ENCODE data around the gene FBRSL1.
"Not testable (repeated sequence)": the region's sequence is repeated elsewhere in the genome, so short reads cannot be mapped to it uniquely, and the experiment has no call there.

FBRSL1 gene

GRCh38 chr12:132472386-132472785 lies 17.6 kb upstream of the FBRSL1 start:
- DNase-seq = no peak

GRCh38 chr12:132474237-132474741 lies 15.7 kb upstream of the FBRSL1 start:
- no peak for DNase-seq

- not testable (repeated sequence) for DNase-seq
These were observed 15.1 kb upstream of the FBRSL1 start for GRCh38 chr12:132474799-132475303.

- DNase-seq = no peak
These were observed 14.5 kb upstream of the FBRSL1 start for GRCh38 chr12:132475304-132476037.

GRCh38 chr12:132476038-132476414 lies 13.9 kb upstream of the FBRSL1 start:
- DNase-seq = no peak

- DNase-seq = no peak
These were observed 13.5 kb upstream of the FBRSL1 start for GRCh38 chr12:132476421-132476820.

- DNase-seq = no peak
These were observed 12.8 kb upstream of the FBRSL1 start for GRCh38 chr12:132477017-132477702.

- no peak for DNase-seq
These were observed 12.1 kb upstream of the FBRSL1 start for GRCh38 chr12:132477703-132478432.

- DNase-seq = no peak
These were observed 11.5 kb upstream of the FBRSL1 start for GRCh38 chr12:132478433-132478803.

GRCh38 chr12:132478845-132479244 lies 11.1 kb upstream of the FBRSL1 start:
- no peak for DNase-seq

GRCh38 chr12:132479291-132479690 lies 10.7 kb upstream of the FBRSL1 start:
- no peak for DNase-seq

GRCh38 chr12:132479938-132480622 lies 9.9 kb upstream of the FBRSL1 start:
- DNase-seq = no peak

GRCh38 chr12:132480623-132481132 lies 9.3 kb upstream of the FBRSL1 start:
- no peak for DNase-seq

- DNase-seq = no peak
These were observed 8.6 kb upstream of the FBRSL1 start for GRCh38 chr12:132481345-132481744.

- DNase-seq = no peak
These were observed 7.9 kb upstream of the FBRSL1 start for GRCh38 chr12:132481771-132482745.

GRCh38 chr12:132482771-132483170 lies 7.2 kb upstream of the FBRSL1 start:
- no peak for DNase-seq

- DNase-seq = no peak
These were observed 6.7 kb upstream of the FBRSL1 start for GRCh38 chr12:132483208-132483607.

GRCh38 chr12:132483612-132484011 lies 6.3 kb upstream of the FBRSL1 start:
- DNase-seq = no peak

GRCh38 chr12:132484183-132484890 lies 5.6 kb upstream of the FBRSL1 start:
- no peak for DNase-seq

GRCh38 chr12:132484891-132485441 lies 5.0 kb upstream of the FBRSL1 start:
- DNase-seq = no peak
